ENCODE results near the gene ZC3H14. TPM values are rescaled to one million over a fixed set of nuclear protein-coding genes. Genes with fewer than 3 reads are reported as not detected.
A peak's percentile ranks its signal among the peaks of the same experiment; 100 is the strongest.

The ZC3H14 gene
- total RNA-seq, 1 donor from 2014 or later: 116 TPM

DNA sequence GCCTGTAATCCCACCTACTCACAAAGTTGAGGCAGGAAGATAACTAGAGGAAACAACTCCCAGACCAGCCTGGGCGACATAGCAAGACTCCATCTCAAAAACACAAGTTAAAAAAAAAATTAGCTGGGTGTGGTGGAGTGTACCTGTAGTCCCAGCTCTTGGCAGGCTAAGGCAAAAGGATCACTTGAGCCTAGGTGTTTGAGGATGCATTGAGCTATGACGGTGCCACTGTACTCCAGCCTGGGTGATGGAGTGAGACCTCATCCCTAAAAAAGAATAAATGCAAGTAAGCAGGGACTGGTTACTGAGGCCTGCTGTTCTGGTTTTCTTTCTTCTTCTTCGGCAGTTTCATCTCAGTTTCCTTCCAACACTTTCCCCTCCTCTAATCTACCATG lies 15.5 kb upstream of the ZC3H14 start:
- Mint-ChIP-seq H3K27me3 (no peaks in the 10 kb centered on the region), H3K36me3 (ENCODE audit: insufficient read depth) (peaks cover 25% of the 10 kb centered on the region), H3K27ac (no peak overlapping the region), H3K9me3 (ENCODE audit: low read depth) (no peaks in the 10 kb centered on the region), H3K4me1 (ENCODE audit: low read depth) (peaks cover 36% of the 10 kb centered on the region), H3K4me3 (ENCODE audit: low read depth) (no peak overlapping the region)
- TF ChIP-seq CTCF (IDR thresholded peaks at IDR 0.05; ENCODE audit: unreplicated experiment): no peak
- DNase-seq (ENCODE audit: low spot score, unreplicated experiment): no peak

- no peak for DNase-seq (ENCODE audit: low spot score, unreplicated experiment)
- Mint-ChIP-seq H3K9me3 (ENCODE audit: low read depth) (no peaks in the 10 kb centered on the region), H3K4me3 (ENCODE audit: low read depth) (no peak overlapping the region), H3K36me3 (ENCODE audit: insufficient read depth) (peaks cover 18% of the 10 kb centered on the region), H3K27me3 (no peaks in the 10 kb centered on the region), H3K4me1 (ENCODE audit: low read depth) (peaks cover 39% of the 10 kb centered on the region), H3K27ac (peak overlapping the region; percentile 45)
- no peak for TF ChIP-seq CTCF (IDR thresholded peaks at IDR 0.05; ENCODE audit: unreplicated experiment)
Observed at GRCh38 chr14:88550078-88550477, 12.8 kb upstream of the ZC3H14 start.

- H3K4me3 Mint-ChIP-seq (ENCODE audit: low read depth): peak overlapping the region; percentile 78
- no peaks in the 10 kb centered on the region for H3K27me3 Mint-ChIP-seq
- peak; percentile 30 for TF ChIP-seq CTCF (IDR thresholded peaks at IDR 0.05; ENCODE audit: unreplicated experiment)
- H3K9me3 Mint-ChIP-seq (ENCODE audit: low read depth): no peaks in the 10 kb centered on the region
- peak; percentile 59 for DNase-seq (ENCODE audit: low spot score, unreplicated experiment)
- peaks cover 48% of the 10 kb centered on the region for H3K4me1 Mint-ChIP-seq (ENCODE audit: low read depth)
- peaks cover 16% of the 10 kb centered on the region for H3K36me3 Mint-ChIP-seq (ENCODE audit: insufficient read depth)
- peak overlapping the region; percentile 93 for H3K27ac Mint-ChIP-seq
Observed at GRCh38 chr14:88551094-88551870, 11.6 kb upstream of the ZC3H14 start.

DNA sequence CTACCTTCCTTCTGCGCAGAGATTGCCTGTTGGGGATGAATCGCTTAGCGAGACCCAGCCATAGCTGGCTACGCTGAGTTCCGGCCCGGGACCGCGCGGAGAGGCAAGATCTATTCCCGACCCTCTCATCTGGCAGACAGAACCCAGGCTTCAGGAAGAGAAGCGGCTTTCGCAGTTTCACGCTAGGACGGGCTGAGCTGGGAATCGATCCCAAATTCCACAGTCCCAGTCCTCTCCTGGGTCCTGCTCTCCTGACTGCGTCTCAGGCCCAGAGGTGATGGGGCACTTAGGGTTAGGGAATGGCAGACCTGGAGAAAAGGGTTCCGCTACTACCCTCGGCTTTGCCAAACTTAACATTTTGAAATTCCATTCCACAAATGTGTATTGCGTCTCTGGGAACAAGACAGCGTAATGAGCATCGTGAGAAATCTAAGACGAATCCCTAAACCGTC lies 10.8 kb upstream of the ZC3H14 start:
- Mint-ChIP-seq H3K27ac (peak overlapping the region; percentile 93), H3K4me3 (ENCODE audit: low read depth) (peak overlapping the region; percentile 78)
- DNase-seq (ENCODE audit: low spot score, unreplicated experiment): no peak

GRCh38 chr14:88552876-88553275 lies 10.0 kb upstream of the ZC3H14 start:
- Mint-ChIP-seq H3K27ac (peak overlapping the region; percentile 37), H3K4me1 (ENCODE audit: low read depth) (peaks cover 43% of the 10 kb centered on the region), H3K36me3 (ENCODE audit: insufficient read depth) (peaks cover 11% of the 10 kb centered on the region), H3K4me3 (ENCODE audit: low read depth) (peak overlapping the region; percentile 78), H3K27me3 (no peaks in the 10 kb centered on the region), H3K9me3 (ENCODE audit: low read depth) (no peaks in the 10 kb centered on the region)
- no peak for TF ChIP-seq CTCF (IDR thresholded peaks at IDR 0.05; ENCODE audit: unreplicated experiment)
- DNase-seq (ENCODE audit: low spot score, unreplicated experiment): no peak

More for the DNA sequence above, 10.8 kb upstream of the ZC3H14 start:
- Mint-ChIP-seq H3K36me3 (ENCODE audit: insufficient read depth) (peaks cover 15% of the 10 kb centered on the region), H3K27me3 (no peaks in the 10 kb centered on the region), H3K4me1 (ENCODE audit: low read depth) (peaks cover 48% of the 10 kb centered on the region), H3K9me3 (ENCODE audit: low read depth) (no peaks in the 10 kb centered on the region)
- TF ChIP-seq CTCF (IDR thresholded peaks at IDR 0.05; ENCODE audit: unreplicated experiment): no peak

Measured in progenitor cell of endocrine pancreas (in vitro differentiated cells).